Neural progenitor cell (in vitro differentiated cells): ENCODE data around the gene OPHN1. TPM values are rescaled to one million over a fixed set of nuclear protein-coding genes. Genes with fewer than 3 reads are reported as not detected.

Experiments
- DNase-seq: peaks from one replicate; pipeline ENCODE4 v3.0.0-alpha.2; 2016; ENCODE audit warnings: low spot score
- H2AFZ ChIP-seq: fragments of 200-600 bp; sonication (generic); replicated peaks from 2 replicates; pipeline ENCODE4 v1.6.1; 2016; ENCODE audit warnings: antibody characterized with exemption
- H3F3A ChIP-seq: fragments of 200-600 bp; sonication (generic); 2 replicates; pipeline ENCODE4 v1.6.1; 2016; ENCODE audit warnings: antibody characterized with exemption, low read depth
- H3K27ac ChIP-seq: fragments of 200-600 bp; sonication (generic); 2 replicates; pipeline ENCODE4 v1.5.1; 2016; ENCODE audit warnings: mild to moderate bottlenecking
- H3K27me3 ChIP-seq: fragments of 200-600 bp; sonication (generic); 2 replicates; pipeline ENCODE4 v1.6.1; 2016; ENCODE audit warnings: mild to moderate bottlenecking, moderate library complexity
- H3K36me3 ChIP-seq: fragments of 200-600 bp; sonication (generic); 2 replicates; pipeline ENCODE4 v1.5.1; 2016
- H3K4me1 ChIP-seq: fragments of 200-600 bp; sonication (generic); 2 replicates; pipeline ENCODE4 v1.6.1; 2016; ENCODE audit warnings: mixed run types
- H3K4me2 ChIP-seq: fragments of 200-600 bp; sonication (generic); 2 replicates; pipeline ENCODE4 v1.6.1; 2016
- H3K4me3 ChIP-seq: fragments of 200-600 bp; sonication (generic); 2 replicates; pipeline ENCODE4 v1.5.1; 2016
- H3K79me2 ChIP-seq: fragments of 200-600 bp; sonication (generic); 2 replicates; pipeline ENCODE4 v1.6.1; 2016; ENCODE audit warnings: low read depth
- H3K9ac ChIP-seq: fragments of 200-600 bp; sonication (generic); 2 replicates; pipeline ENCODE4 v1.6.1; 2016
- H3K9me3 ChIP-seq: fragments of 200-600 bp; sonication (generic); 2 replicates; pipeline ENCODE4 v1.5.1; 2016; ENCODE audit warnings: low read depth
- H4K20me1 ChIP-seq: fragments of 200-600 bp; sonication (generic); 2 replicates; pipeline ENCODE4 v1.6.1; 2016; ENCODE audit warnings: low read depth
- H3K27ac Mint-ChIP-seq: 3 replicates; pipeline ENCODE4 v1.8.0; 2021; ENCODE audit warnings: mixed read lengths
- H3K27me3 Mint-ChIP-seq: 2 replicates; pipeline ENCODE4 v1.8.0; 2022; ENCODE audit warnings: low read depth, mild to moderate bottlenecking, inconsistent platforms, moderate library complexity, mixed read lengths; ENCODE audit not compliant: insufficient read depth
- H3K36me3 Mint-ChIP-seq: 3 replicates; pipeline ENCODE4 v1.8.0; 2021; ENCODE audit warnings: mixed read lengths
- H3K4me1 Mint-ChIP-seq: 3 replicates; pipeline ENCODE4 v1.8.0; 2021; ENCODE audit warnings: mixed read lengths
- H3K4me3 Mint-ChIP-seq: 3 replicates; pipeline ENCODE4 v1.8.0; 2021; ENCODE audit warnings: mild to moderate bottlenecking, moderate library complexity, mixed read lengths
- H3K9me3 Mint-ChIP-seq: 3 replicates; pipeline ENCODE4 v1.8.0; 2020; ENCODE audit warnings: mixed read lengths
- EZH2 ChIP-seq: fragments of 200-600 bp; sonication (generic); IDR thresholded peaks from 2 replicates; pipeline ENCODE4 v1.6.1; 2017; ENCODE audit warnings: antibody characterized with exemption, mild to moderate bottlenecking, moderate library complexity
- EZH2phosphoT487 ChIP-seq: fragments of 200-600 bp; sonication (generic); IDR thresholded peaks from 2 replicates; pipeline ENCODE4 v1.6.1; 2017; ENCODE audit warnings: antibody characterized with exemption
- total RNA-seq: library from RNA; depleted of rRNA; stranded (reverse); fragments of >200 nt; gene quantifications from 2 replicates; pipeline ENCODE4 v1.2.3, GENCODE V29; 2015; ENCODE audit warnings: low replicate concordance
- TF ChIP-seq, protein P1 (sequence below): fragments of 200-600 bp; sonication (generic); IDR thresholded peaks from 2 replicates; pipeline ENCODE4 v1.5.1; 2017; ENCODE audit warnings: antibody characterized with exemption, mild to moderate bottlenecking

Gene OPHN1
- total RNA-seq, 1 donor from 2014 or later = 4.5 TPM

DNA sequence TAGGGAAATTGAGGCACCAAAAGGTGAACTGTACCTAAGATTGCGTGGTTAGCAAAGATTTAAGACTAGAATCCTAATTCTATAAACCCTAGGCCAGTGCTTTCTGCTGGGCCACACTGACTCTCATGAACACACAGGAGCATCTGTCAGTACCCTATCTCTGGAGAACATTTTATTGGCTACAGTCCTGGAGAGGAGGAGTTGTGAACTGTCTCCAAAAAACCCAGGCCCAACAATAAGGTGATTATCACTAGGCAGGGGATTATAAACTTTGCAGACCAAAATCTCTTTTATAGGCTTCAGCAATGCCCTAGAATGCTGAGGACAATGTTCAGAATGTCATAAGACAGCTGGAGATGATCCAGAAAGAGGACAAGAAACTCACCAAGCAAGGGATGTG is 24.1 kb downstream of the OPHN1 start:
- H3K9me3 Mint-ChIP-seq = no peaks in the 10 kb centered on the region
- no peaks in the 10 kb centered on the region for H3K4me1 Mint-ChIP-seq
- Histone ChIP-seq H3K4me1 (no peaks in the 10 kb centered on the region), H4K20me1 (no peaks in the 10 kb centered on the region), H3K4me3 (no peak overlapping the region), H3K79me2 (no peaks in the 10 kb centered on the region), H3K9ac (no peak overlapping the region), H3K4me2 (no peak overlapping the region), H3K27me3 (no peaks in the 10 kb centered on the region), H3F3A (no peaks in the 10 kb centered on the region), H2AFZ (no peak overlapping the region), H3K36me3 (no peaks in the 10 kb centered on the region), H3K9me3 (no peaks in the 10 kb centered on the region), H3K27ac (no peak overlapping the region)
- no peak overlapping the region for H3K4me3 Mint-ChIP-seq
- DNase-seq = no peak
- H3K36me3 Mint-ChIP-seq = no peaks in the 10 kb centered on the region
- no peak overlapping the region for H3K27ac Mint-ChIP-seq
- H3K27me3 Mint-ChIP-seq = no peaks in the 10 kb centered on the region
- TF ChIP-seq, protein P1, sequence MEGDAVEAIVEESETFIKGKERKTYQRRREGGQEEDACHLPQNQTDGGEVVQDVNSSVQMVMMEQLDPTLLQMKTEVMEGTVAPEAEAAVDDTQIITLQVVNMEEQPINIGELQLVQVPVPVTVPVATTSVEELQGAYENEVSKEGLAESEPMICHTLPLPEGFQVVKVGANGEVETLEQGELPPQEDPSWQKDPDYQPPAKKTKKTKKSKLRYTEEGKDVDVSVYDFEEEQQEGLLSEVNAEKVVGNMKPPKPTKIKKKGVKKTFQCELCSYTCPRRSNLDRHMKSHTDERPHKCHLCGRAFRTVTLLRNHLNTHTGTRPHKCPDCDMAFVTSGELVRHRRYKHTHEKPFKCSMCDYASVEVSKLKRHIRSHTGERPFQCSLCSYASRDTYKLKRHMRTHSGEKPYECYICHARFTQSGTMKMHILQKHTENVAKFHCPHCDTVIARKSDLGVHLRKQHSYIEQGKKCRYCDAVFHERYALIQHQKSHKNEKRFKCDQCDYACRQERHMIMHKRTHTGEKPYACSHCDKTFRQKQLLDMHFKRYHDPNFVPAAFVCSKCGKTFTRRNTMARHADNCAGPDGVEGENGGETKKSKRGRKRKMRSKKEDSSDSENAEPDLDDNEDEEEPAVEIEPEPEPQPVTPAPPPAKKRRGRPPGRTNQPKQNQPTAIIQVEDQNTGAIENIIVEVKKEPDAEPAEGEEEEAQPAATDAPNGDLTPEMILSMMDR = no peak
- TF ChIP-seq EZH2phosphoT487 = no peak
- TF ChIP-seq EZH2 = no peak

DNA sequence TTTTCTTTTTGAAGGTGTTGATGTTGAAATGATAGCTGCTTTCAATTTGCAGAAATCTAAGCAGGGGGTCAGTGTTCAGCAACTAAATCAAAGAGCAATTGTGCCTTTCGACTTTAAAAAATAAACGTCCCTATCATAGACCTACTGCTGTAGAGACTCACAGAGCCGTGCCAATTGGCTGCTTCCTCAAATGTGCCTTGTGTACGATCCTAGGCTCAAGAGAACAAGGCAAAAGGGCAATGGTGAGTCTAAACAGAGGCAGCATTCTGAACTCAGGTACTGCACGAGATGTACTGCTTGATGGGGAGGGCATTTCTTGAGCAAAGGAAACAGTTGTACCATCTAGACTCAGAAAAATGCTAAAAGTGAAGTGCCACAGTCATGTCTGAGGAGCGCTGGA is 29.8 kb downstream of the OPHN1 start:
- H3K9me3 Mint-ChIP-seq = peaks cover 4% of the 10 kb centered on the region
- H3K4me3 Mint-ChIP-seq = no peak overlapping the region
- Histone ChIP-seq H3K9me3 (no peaks in the 10 kb centered on the region), H3K27ac (no peak overlapping the region), H3K9ac (no peak overlapping the region), H3K4me2 (no peak overlapping the region), H3K79me2 (no peaks in the 10 kb centered on the region), H4K20me1 (no peaks in the 10 kb centered on the region), H3K4me3 (no peak overlapping the region), H2AFZ (no peak overlapping the region), H3K27me3 (no peaks in the 10 kb centered on the region), H3K4me1 (no peaks in the 10 kb centered on the region), H3K36me3 (no peaks in the 10 kb centered on the region), H3F3A (no peaks in the 10 kb centered on the region)
- H3K36me3 Mint-ChIP-seq = no peaks in the 10 kb centered on the region
- no peak for DNase-seq
- no peak overlapping the region for H3K27ac Mint-ChIP-seq
- no peaks in the 10 kb centered on the region for H3K4me1 Mint-ChIP-seq
- TF ChIP-seq, protein P1 = no peak
- TF ChIP-seq EZH2phosphoT487 = no peak
- TF ChIP-seq EZH2 = no peak
- H3K27me3 Mint-ChIP-seq = no peaks in the 10 kb centered on the region

DNA sequence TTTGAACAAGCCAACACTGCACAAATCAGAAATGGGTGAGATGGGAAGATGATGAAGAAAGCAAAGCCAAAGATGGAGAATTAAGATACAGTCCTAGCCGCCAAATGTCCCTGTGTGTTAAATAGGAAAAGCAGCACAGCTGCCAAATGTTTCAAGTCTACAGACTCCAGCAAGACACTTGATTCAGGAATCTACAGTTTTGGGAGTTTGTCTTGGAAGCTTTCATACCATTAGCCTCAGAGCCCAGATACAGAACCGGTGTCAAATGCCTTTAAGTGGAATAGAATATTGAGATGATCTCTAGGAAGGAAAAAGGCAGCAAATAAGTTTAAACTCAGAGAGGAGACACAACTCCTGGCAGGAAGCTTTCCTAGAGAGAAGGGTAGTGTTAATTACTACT is 30.3 kb downstream of the OPHN1 start:
- Histone ChIP-seq H3K36me3 (no peaks in the 10 kb centered on the region), H3K27ac (no peak overlapping the region), H3K9me3 (no peaks in the 10 kb centered on the region), H2AFZ (no peak overlapping the region), H3K4me1 (no peaks in the 10 kb centered on the region), H3K27me3 (no peaks in the 10 kb centered on the region), H3K9ac (no peak overlapping the region), H3K4me3 (no peak overlapping the region), H3F3A (no peaks in the 10 kb centered on the region), H3K79me2 (no peaks in the 10 kb centered on the region), H4K20me1 (no peaks in the 10 kb centered on the region), H3K4me2 (no peak overlapping the region)
- H3K4me1 Mint-ChIP-seq = no peaks in the 10 kb centered on the region
- no peaks in the 10 kb centered on the region for H3K36me3 Mint-ChIP-seq
- H3K9me3 Mint-ChIP-seq = peaks cover 4% of the 10 kb centered on the region
- no peak for DNase-seq
- no peak overlapping the region for H3K4me3 Mint-ChIP-seq
- H3K27ac Mint-ChIP-seq = no peak overlapping the region
- TF ChIP-seq, protein P1 = no peak
- TF ChIP-seq EZH2 (no peak), EZH2phosphoT487 (no peak)
- H3K27me3 Mint-ChIP-seq = no peaks in the 10 kb centered on the region

DNA sequence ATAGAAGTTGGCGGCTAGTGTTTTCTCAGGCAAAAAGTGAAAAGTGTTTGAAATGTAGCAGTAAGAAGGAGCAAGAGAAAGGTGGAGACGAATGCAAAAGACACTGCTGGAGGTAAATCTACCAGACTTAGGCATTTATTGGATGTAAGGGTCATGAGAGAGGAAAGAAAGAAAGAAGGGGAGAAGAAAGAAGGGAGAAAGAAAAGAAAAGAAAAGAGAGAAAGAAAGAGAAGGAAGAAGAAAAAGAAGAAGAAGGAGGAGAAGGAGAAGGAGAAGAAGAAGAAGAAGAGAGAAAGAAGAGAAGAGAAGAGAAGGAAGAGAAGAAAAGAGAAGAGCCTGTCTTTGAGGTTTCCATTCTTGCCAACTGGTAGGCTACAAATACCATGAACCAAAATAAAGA is 31.2 kb downstream of the OPHN1 start:
- TF ChIP-seq EZH2phosphoT487 (no peak), EZH2 (no peak)
- TF ChIP-seq, protein P1 = no peak
- Histone ChIP-seq H3K9me3 (no peaks in the 10 kb centered on the region), H3K79me2 (no peaks in the 10 kb centered on the region), H3K4me1 (no peaks in the 10 kb centered on the region), H3F3A (no peaks in the 10 kb centered on the region), H2AFZ (no peak overlapping the region), H3K36me3 (no peaks in the 10 kb centered on the region), H3K4me3 (no peak overlapping the region), H3K27me3 (no peaks in the 10 kb centered on the region), H3K9ac (no peak overlapping the region), H3K4me2 (no peak overlapping the region), H4K20me1 (no peaks in the 10 kb centered on the region), H3K27ac (no peak overlapping the region)
- H3K4me1 Mint-ChIP-seq = no peaks in the 10 kb centered on the region
- no peak for DNase-seq
- peaks cover 4% of the 10 kb centered on the region for H3K9me3 Mint-ChIP-seq
- H3K27ac Mint-ChIP-seq = no peak overlapping the region
- no peaks in the 10 kb centered on the region for H3K36me3 Mint-ChIP-seq
- peaks cover 2% of the 10 kb centered on the region for H3K27me3 Mint-ChIP-seq
- H3K4me3 Mint-ChIP-seq = no peak overlapping the region
